Coronary artery (tissue), 2 donors: ENCODE data around the gene CD8B2.
A peak's percentile ranks its signal among the peaks of the same experiment; 100 is the strongest.
"Not testable (repeated sequence)": the region's sequence is repeated elsewhere in the genome, so short reads cannot be mapped to it uniquely, and the experiment has no call there.

Experiments
- DNase-seq: peaks from one replicate; pipeline ENCODE4 v3.0.0-alpha.2; 2017; ENCODE audit warnings: low spot score
- H3K27ac ChIP-seq, 2 donors: fragments of 200-600 bp; sonication (generic); one replicate each; pipeline ENCODE4 v1.5.1; 2016 to 2019
- H3K4me3 ChIP-seq: fragments of 200-600 bp; sonication (generic); 2 replicates; pipeline ENCODE4 v1.5.1; 2016; ENCODE audit warnings: mild to moderate bottlenecking, moderate library complexity
- CTCF ChIP-seq: fragments of 200-600 bp; sonication (generic); IDR thresholded peaks from one replicate; pipeline ENCODE4 v1.5.1; 2019; ENCODE audit warnings: antibody characterized with exemption

Gene CD8B2

GRCh38 chr2:106565599-106565998 lies 78.4 kb downstream of the CD8B2 start:
- no peak for TF ChIP-seq CTCF
- Histone ChIP-seq H3K4me3 (no peak overlapping the region), H3K27ac (no peak overlapping the region)
- DNase-seq = no peak

GRCh38 chr2:106566050-106566449 lies 78.9 kb downstream of the CD8B2 start:
- peak overlapping the region; percentile 21 to 24 for H3K27ac ChIP-seq
- no peak overlapping the region for H3K4me3 ChIP-seq
- DNase-seq = peak; percentile 74
- no peak for TF ChIP-seq CTCF

- peak overlapping the region; percentile 21 to 24 for H3K27ac ChIP-seq
- H3K4me3 ChIP-seq, DNase-seq: not testable (repeated sequence)
Observed at GRCh38 chr2:106566484-106566883, 79.3 kb downstream of the CD8B2 start.

GRCh38 chr2:106570316-106570715 lies 83.2 kb downstream of the CD8B2 start:
- Histone ChIP-seq H3K4me3 (no peak overlapping the region), H3K27ac (no peak overlapping the region)
- no peak for TF ChIP-seq CTCF
- peak; percentile 14 for DNase-seq
